ENCODE results near the gene SEC61A1. TPM values are rescaled to one million over a fixed set of nuclear protein-coding genes. Genes with fewer than 3 reads are reported as not detected.

SEC61A1 gene
- total RNA-seq, 1 experiment from 2014 or later: 189 TPM

GRCh38 chr3:128082546-128082945 lies 30.3 kb downstream of the SEC61A1 start:
- Histone ChIP-seq H3F3A (ENCODE audit: insufficient read depth, low read depth) (peaks cover 13% of the 10 kb centered on the region; the same call in 1 of the 2 replicates), H3K4me1 (replicated peaks; ENCODE audit: insufficient read depth) (no peaks in the 10 kb centered on the region), H2AFZ (no peak overlapping the region), H3K27ac (no peak overlapping the region), H3K4me3 (no peak overlapping the region), H3K27me3 (ENCODE audit: insufficient read depth, low read depth) (no peaks in the 10 kb centered on the region), H3K79me2 (ENCODE audit: low read depth) (no peaks in the 10 kb centered on the region), H4K20me1 (ENCODE audit: insufficient read depth) (peaks cover 5% of the 10 kb centered on the region), H3K9me2 (ENCODE audit: insufficient read depth) (no peaks in the 10 kb centered on the region), H3K4me2 (no peak overlapping the region), H3K36me3 (ENCODE audit: low read depth) (peaks cover 23% of the 10 kb centered on the region), H3K9me3 (ENCODE audit: insufficient read depth, low read depth) (no peaks in the 10 kb centered on the region)
- ChIA-PET POLR2A (ENCODE audit: unreplicated experiment) (no interaction called here), CTCF (no interaction called here)
- intact Hi-C loops (cut with micrococcal nuclease; ENCODE audit: unreplicated experiment): no loop called here
- DNase-seq: no peak
- TF ChIP-seq CTCF (conservative IDR thresholded peaks at IDR 0.05) (no peak), EZH2 (IDR thresholded peaks at IDR 0.05; ENCODE audit: low read depth) (no peak)
- no TSS peak for BruUV-seq (replicated peaks)

- ChIA-PET CTCF (interaction anchor here (0.6 kb wide), 1 partner anchor 293 kb away, joined by 3 read pairs; no protein-coding TSS in a partner anchor), POLR2A (ENCODE audit: unreplicated experiment) (no interaction called here)
- H3K36me3 ChIP-seq (ENCODE audit: low read depth): peaks cover 27% of the 10 kb centered on the region
- H3K27ac ChIP-seq: no peak overlapping the region
- TF ChIP-seq CTCF (conservative IDR thresholded peaks at IDR 0.05): no peak
- TF ChIP-seq EZH2 (IDR thresholded peaks at IDR 0.05; ENCODE audit: low read depth): no peak
- no peaks in the 10 kb centered on the region for H3K79me2 ChIP-seq (ENCODE audit: low read depth)
- H3F3A ChIP-seq (ENCODE audit: insufficient read depth, low read depth): peaks cover 4% of the 10 kb centered on the region; the same call in 1 of the 2 replicates
- H3K9me3 ChIP-seq (ENCODE audit: insufficient read depth, low read depth): no peaks in the 10 kb centered on the region
- H3K9me2 ChIP-seq (ENCODE audit: insufficient read depth): no peaks in the 10 kb centered on the region
- peaks cover 5% of the 10 kb centered on the region for H4K20me1 ChIP-seq (ENCODE audit: insufficient read depth)
- no peak overlapping the region for H3K4me3 ChIP-seq
- H3K27me3 ChIP-seq (ENCODE audit: insufficient read depth, low read depth): no peaks in the 10 kb centered on the region
- no TSS peak for BruUV-seq (replicated peaks)
- no peak overlapping the region for H3K4me2 ChIP-seq
- DNase-seq: no peak
- no peaks in the 10 kb centered on the region for H3K4me1 ChIP-seq (replicated peaks; ENCODE audit: insufficient read depth)
- intact Hi-C loops (cut with micrococcal nuclease; ENCODE audit: unreplicated experiment): no loop called here
- H2AFZ ChIP-seq: no peak overlapping the region
Observed at GRCh38 chr3:128083396-128083795, 31.2 kb downstream of the SEC61A1 start.

- DNase-seq: no peak
- peaks cover 10% of the 10 kb centered on the region for H4K20me1 ChIP-seq (ENCODE audit: insufficient read depth)
- no peak overlapping the region for H3K4me3 ChIP-seq
- H3K36me3 ChIP-seq (ENCODE audit: low read depth): peaks cover 27% of the 10 kb centered on the region
- no peak overlapping the region for H3K4me2 ChIP-seq
- H3F3A ChIP-seq (ENCODE audit: insufficient read depth, low read depth): peaks cover 3% of the 10 kb centered on the region; the same call in 1 of the 2 replicates
- no peak overlapping the region for H2AFZ ChIP-seq
- TF ChIP-seq CTCF (conservative IDR thresholded peaks at IDR 0.05): no peak
- TF ChIP-seq EZH2 (IDR thresholded peaks at IDR 0.05; ENCODE audit: low read depth): no peak
- H3K9me2 ChIP-seq (ENCODE audit: insufficient read depth): no peaks in the 10 kb centered on the region
- ChIA-PET POLR2A (ENCODE audit: unreplicated experiment) (no interaction called here), CTCF (interaction anchor here (0.6 kb wide), 1 partner anchor 293 kb away, joined by 3 read pairs; no protein-coding TSS in a partner anchor)
- no peak overlapping the region for H3K27ac ChIP-seq
- BruUV-seq (replicated peaks): no TSS peak
- intact Hi-C loops (cut with micrococcal nuclease; ENCODE audit: unreplicated experiment): no loop called here
- no peaks in the 10 kb centered on the region for H3K9me3 ChIP-seq (ENCODE audit: insufficient read depth, low read depth)
- no peaks in the 10 kb centered on the region for H3K79me2 ChIP-seq (ENCODE audit: low read depth)
- no peaks in the 10 kb centered on the region for H3K27me3 ChIP-seq (ENCODE audit: insufficient read depth, low read depth)
- no peaks in the 10 kb centered on the region for H3K4me1 ChIP-seq (replicated peaks; ENCODE audit: insufficient read depth)
Observed at GRCh38 chr3:128083980-128084674, 31.9 kb downstream of the SEC61A1 start.
